Activated naive CD8-positive, alpha-beta T cell treated with anti-CD3 and anti-CD28 coated beads, Interleukin-2, amount 50 U/mL, for 24 hours (primary cell): ENCODE data around the gene MOB3C.

Source experiments
- ATAC-seq: fragments of 150-1000 bp; cut with Tn5 transposase; one replicate; pipeline ENCODE4 v1.10.0; 2021
- DNase-seq: peaks from one replicate; pipeline ENCODE4 v3.0.0; 2021
- H3K27ac Mint-ChIP-seq: one replicate; pipeline ENCODE4 v1.8.0; 2021; ENCODE audit warnings: mild to moderate bottlenecking, mixed read lengths
- H3K27me3 Mint-ChIP-seq: one replicate; pipeline ENCODE4 v1.8.0; 2021; ENCODE audit warnings: mixed read lengths
- H3K36me3 Mint-ChIP-seq: one replicate; pipeline ENCODE4 v1.8.0; 2021; ENCODE audit warnings: low read depth, mixed read lengths
- H3K4me1 Mint-ChIP-seq: one replicate; pipeline ENCODE4 v1.8.0; 2021; ENCODE audit warnings: mixed read lengths
- H3K4me3 Mint-ChIP-seq: one replicate; pipeline ENCODE4 v1.8.0; 2021; ENCODE audit warnings: mild to moderate bottlenecking, moderate library complexity, mixed read lengths
- H3K9me3 Mint-ChIP-seq: one replicate; pipeline ENCODE4 v1.8.0; 2021; ENCODE audit warnings: mixed read lengths

Gene MOB3C

GRCh38 chr1:46558141-46558963, 58.3 kb downstream of the MOB3C start:
- H3K27ac Mint-ChIP-seq: no peak overlapping the region
- ATAC-seq (no peak), DNase-seq (no peak)
- H3K36me3 Mint-ChIP-seq: peaks cover 6% of the 10 kb centered on the region
- H3K27me3 Mint-ChIP-seq: no peaks in the 10 kb centered on the region
- H3K4me1 Mint-ChIP-seq: no peaks in the 10 kb centered on the region
- H3K9me3 Mint-ChIP-seq: no peaks in the 10 kb centered on the region
- no peak overlapping the region for H3K4me3 Mint-ChIP-seq
